ENCODE measurements around the gene SUGCT.

Gene SUGCT

GRCh38 chr7:40827222-40828085 is 692.6 kb downstream of the SUGCT start:
- H3K4me3 ChIP-seq (ENCODE audit: low read depth, low read length): no peak overlapping the region
- no peak for TF ChIP-seq CTCF (IDR thresholded peaks at IDR 0.05; ENCODE audit: control insufficient read depth, extremely low read depth, insufficient read depth)
- DNase-seq (ENCODE audit: low read depth): no peak

GRCh38 chr7:40828686-40829600 is 694.1 kb downstream of the SUGCT start:
- no peak for DNase-seq (ENCODE audit: low read depth)
- H3K4me3 ChIP-seq (ENCODE audit: low read depth, low read length): no peak overlapping the region
- TF ChIP-seq CTCF (IDR thresholded peaks at IDR 0.05; ENCODE audit: control insufficient read depth, extremely low read depth, insufficient read depth): no peak

GRCh38 chr7:40833191-40833887 is 698.5 kb downstream of the SUGCT start:
- no peak for TF ChIP-seq CTCF (IDR thresholded peaks at IDR 0.05; ENCODE audit: control insufficient read depth, extremely low read depth, insufficient read depth)
- no peak overlapping the region for H3K4me3 ChIP-seq (ENCODE audit: low read depth, low read length)
- DNase-seq (ENCODE audit: low read depth): no peak

- no peak for DNase-seq (ENCODE audit: low read depth)
- TF ChIP-seq CTCF (IDR thresholded peaks at IDR 0.05; ENCODE audit: control insufficient read depth, extremely low read depth, insufficient read depth): peak; percentile 27; the same call in 1 of the 2 replicates
- no peak overlapping the region for H3K4me3 ChIP-seq (ENCODE audit: low read depth, low read length)
Measured at GRCh38 chr7:40833888-40834234, 699.1 kb downstream of the SUGCT start.

- DNase-seq (ENCODE audit: low read depth): no peak
- H3K4me3 ChIP-seq (ENCODE audit: low read depth, low read length): no peak overlapping the region
- no peak for TF ChIP-seq CTCF (IDR thresholded peaks at IDR 0.05; ENCODE audit: control insufficient read depth, extremely low read depth, insufficient read depth)
Measured at GRCh38 chr7:40836218-40836617, 701.4 kb downstream of the SUGCT start.

GRCh38 chr7:40839881-40840280 is 705.1 kb downstream of the SUGCT start:
- TF ChIP-seq CTCF (IDR thresholded peaks at IDR 0.05; ENCODE audit: control insufficient read depth, extremely low read depth, insufficient read depth): no peak
- no peak overlapping the region for H3K4me3 ChIP-seq (ENCODE audit: low read depth, low read length)
- DNase-seq (ENCODE audit: low read depth): no peak

Data from LNCaP clone FGC (cell line).